Prostate gland (tissue), 2 donors: ENCODE results near the gene GON4L. TPM values are rescaled to one million over a fixed set of nuclear protein-coding genes. Genes with fewer than 3 reads are reported as not detected.

ENCODE experiments used
- DNase-seq: peaks from one replicate; pipeline ENCODE4 v3.0.0-alpha.2; 2019; ENCODE audit warnings: low spot score
- H3K27ac ChIP-seq, 2 donors: fragments of 200-600 bp; sonication (generic); 2 replicates each; pipeline ENCODE4 v1.5.1; 2017 to 2019
- H3K27me3 ChIP-seq: fragments of 200-600 bp; sonication (generic); replicated peaks from 2 replicates; pipeline ENCODE4 v1.5.1; 2019; ENCODE audit not compliant: insufficient read depth
- H3K36me3 ChIP-seq, 2 donors: fragments of 200-600 bp; sonication (generic); 1 replicate in 1 of 2; 2 replicates in 1 of 2; pipeline versions ENCODE4 v1.5.1 to v1.8.1; 2017 to 2019
- H3K4me1 ChIP-seq: fragments of 200-600 bp; sonication (generic); replicated peaks from 2 replicates; pipeline ENCODE4 v1.5.1; 2019
- H3K4me3 ChIP-seq, 2 donors: fragments of 200-600 bp; sonication (generic); 2 replicates each; pipeline ENCODE4 v1.5.1; 2017 to 2019
- H3K9me3 ChIP-seq: fragments of 200-600 bp; sonication (generic); 2 replicates; pipeline ENCODE4 v1.5.1; 2017
- POLR2A ChIP-seq: fragments of 450-650 bp; IDR thresholded peaks from one replicate; pipeline ENCODE4 v1.6.1; 2016; ENCODE audit warnings: antibody characterized with exemption, mild to moderate bottlenecking
- POLR2AphosphoS5 ChIP-seq: sonication (generic); formaldehyde crosslinking; IDR thresholded peaks from one replicate; pipeline ENCODE4 v1.6.1; 2017; ENCODE audit warnings: antibody characterized with exemption
- WGBS: methylation state at CpG from one replicate; pipeline ENCODE4 v1.1.5; 2018; 5-methylcytosine and 5-hydroxymethylcytosine counted together
- intact Hi-C: fragments of 100-400 bp; cut with DNase I; formaldehyde crosslinking; loops from one replicate; pipeline ENCODE4 v1.14.2; 2022
- total RNA-seq, 2 donors: library from RNA; depleted of rRNA; stranded (reverse); fragments of >200 nt; gene quantifications; one replicate each; pipeline ENCODE4 v1.1.0, GENCODE V29; 2016
- TF ChIP-seq, protein P1 (sequence below), 4 experiments: fragments of 200-600 bp in 2 of 4; fragments of 450-650 bp in 2 of 4; sonication (generic) in 2 of 4; IDR thresholded peaks; 1 replicate in 3 of 4; 2 replicates in 1 of 4; pipeline ENCODE4 v1.5.1; 2016 to 2019; ENCODE audit warnings: antibody characterized with exemption in 4 of 4, mild to moderate bottlenecking in 2 of 4, moderate library complexity in 2 of 4

Gene GON4L
- total RNA-seq, 2 donors from 2014 or later: 24.9 to 57.4 TPM

DNA sequence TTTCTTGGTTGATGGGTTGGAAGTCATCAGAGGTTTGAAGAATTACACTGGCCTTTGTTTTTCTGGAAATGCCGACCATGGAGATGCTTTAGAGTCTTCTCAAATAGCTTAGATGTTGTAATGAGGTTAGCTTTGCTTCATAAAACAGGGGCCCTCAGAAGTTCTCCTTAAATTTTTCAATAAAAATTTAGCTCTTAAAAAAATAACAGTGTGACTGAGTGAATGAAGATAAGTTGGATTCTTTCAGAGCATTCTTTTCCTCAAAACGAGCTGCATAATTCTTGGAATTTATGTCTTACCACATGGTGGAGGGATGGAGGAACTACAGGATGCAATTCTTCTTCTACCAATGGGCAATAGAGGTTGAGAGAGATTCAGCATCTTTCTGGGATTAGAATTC, 25.8 kb upstream of the GON4L start:
- H3K4me3 ChIP-seq: no peak overlapping the region
- no peaks in the 10 kb centered on the region for H3K27me3 ChIP-seq
- no peaks in the 10 kb centered on the region for H3K4me1 ChIP-seq
- H3K27ac ChIP-seq: no peak overlapping the region
- TF ChIP-seq POLR2AphosphoS5: no peak
- TF ChIP-seq, protein P1, sequence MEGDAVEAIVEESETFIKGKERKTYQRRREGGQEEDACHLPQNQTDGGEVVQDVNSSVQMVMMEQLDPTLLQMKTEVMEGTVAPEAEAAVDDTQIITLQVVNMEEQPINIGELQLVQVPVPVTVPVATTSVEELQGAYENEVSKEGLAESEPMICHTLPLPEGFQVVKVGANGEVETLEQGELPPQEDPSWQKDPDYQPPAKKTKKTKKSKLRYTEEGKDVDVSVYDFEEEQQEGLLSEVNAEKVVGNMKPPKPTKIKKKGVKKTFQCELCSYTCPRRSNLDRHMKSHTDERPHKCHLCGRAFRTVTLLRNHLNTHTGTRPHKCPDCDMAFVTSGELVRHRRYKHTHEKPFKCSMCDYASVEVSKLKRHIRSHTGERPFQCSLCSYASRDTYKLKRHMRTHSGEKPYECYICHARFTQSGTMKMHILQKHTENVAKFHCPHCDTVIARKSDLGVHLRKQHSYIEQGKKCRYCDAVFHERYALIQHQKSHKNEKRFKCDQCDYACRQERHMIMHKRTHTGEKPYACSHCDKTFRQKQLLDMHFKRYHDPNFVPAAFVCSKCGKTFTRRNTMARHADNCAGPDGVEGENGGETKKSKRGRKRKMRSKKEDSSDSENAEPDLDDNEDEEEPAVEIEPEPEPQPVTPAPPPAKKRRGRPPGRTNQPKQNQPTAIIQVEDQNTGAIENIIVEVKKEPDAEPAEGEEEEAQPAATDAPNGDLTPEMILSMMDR (IDR thresholded peaks at IDR 0.05): no peak
- TF ChIP-seq POLR2A: no peak
- intact Hi-C loops: no loop called here
- WGBS: 64% methylated on average over 2 of the region's 2 CpGs
- H3K9me3 ChIP-seq: no peaks in the 10 kb centered on the region
- DNase-seq: no peak
- no peaks in the 10 kb centered on the region for H3K36me3 ChIP-seq

DNA sequence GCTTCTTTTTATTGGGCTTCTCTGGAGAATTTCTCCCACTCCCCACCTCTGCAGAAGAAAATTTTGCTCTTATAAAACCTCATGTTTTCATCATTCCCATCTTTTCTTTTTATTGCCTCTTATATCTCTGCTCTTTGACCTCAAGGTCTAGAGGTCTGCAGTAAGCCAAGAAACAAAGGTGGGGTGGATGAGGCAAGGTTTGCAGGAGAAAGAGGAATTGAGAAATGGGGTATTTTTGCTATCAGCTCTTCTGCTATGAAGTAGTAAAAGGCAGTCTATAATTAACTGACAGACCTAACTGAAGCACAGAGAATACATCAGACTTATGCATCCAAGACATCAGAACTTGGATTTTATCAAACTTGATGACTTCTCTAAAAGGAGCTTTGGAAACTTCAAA, 25.2 kb upstream of the GON4L start:
- TF ChIP-seq POLR2AphosphoS5 (no peak), POLR2A (no peak)
- TF ChIP-seq, protein P1 (IDR thresholded peaks at IDR 0.05): no peak
- no peak for DNase-seq
- Histone ChIP-seq H3K36me3 (no peaks in the 10 kb centered on the region), H3K9me3 (no peaks in the 10 kb centered on the region), H3K27me3 (no peaks in the 10 kb centered on the region), H3K4me3 (no peak overlapping the region), H3K27ac (no peak overlapping the region), H3K4me1 (no peaks in the 10 kb centered on the region)
- intact Hi-C loops: no loop called here

DNA sequence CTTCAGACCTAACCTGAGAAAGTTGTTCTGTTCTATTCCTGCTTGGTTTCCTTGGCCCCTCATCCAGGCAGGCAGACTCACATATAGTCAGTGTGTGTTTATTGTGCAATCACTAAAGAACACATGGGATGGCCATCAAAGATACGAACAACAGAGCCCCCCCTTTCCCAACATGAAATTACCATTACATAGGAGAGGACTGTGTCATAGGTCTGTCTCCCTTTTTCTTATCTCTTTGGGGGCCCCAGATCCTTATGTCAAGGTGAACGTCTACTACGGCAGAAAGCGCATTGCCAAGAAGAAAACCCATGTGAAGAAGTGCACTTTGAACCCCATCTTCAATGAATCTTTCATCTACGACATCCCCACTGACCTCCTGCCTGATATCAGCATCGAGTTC, 23.9 kb upstream of the GON4L start:
- Histone ChIP-seq H3K9me3 (no peaks in the 10 kb centered on the region), H3K4me3 (no peak overlapping the region), H3K27ac (no peak overlapping the region), H3K27me3 (no peaks in the 10 kb centered on the region), H3K4me1 (no peaks in the 10 kb centered on the region), H3K36me3 (no peaks in the 10 kb centered on the region)
- TF ChIP-seq, protein P1 (IDR thresholded peaks at IDR 0.05): no peak
- no peak for TF ChIP-seq POLR2A
- TF ChIP-seq POLR2AphosphoS5: no peak
- 93% methylated on average over 6 of the region's 6 CpGs for WGBS
- DNase-seq: no peak
- intact Hi-C loops: no loop called here

DNA sequence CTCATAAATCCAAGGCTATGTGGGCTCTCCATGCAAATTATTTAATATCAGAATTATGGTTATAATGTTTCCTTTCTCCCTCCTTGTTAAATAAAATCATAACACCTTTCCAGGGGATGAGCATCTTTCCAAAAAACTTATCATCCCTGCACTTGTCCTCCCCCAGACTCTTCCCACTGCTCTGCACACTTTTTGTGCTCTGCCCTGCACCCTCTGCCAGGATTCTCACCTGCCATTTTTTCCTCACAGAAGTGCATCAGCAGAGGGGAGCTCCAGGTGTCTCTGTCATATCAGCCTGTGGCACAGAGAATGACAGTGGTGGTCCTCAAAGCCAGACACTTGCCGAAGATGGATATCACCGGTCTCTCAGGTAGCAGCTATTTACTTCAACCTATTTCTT, 23.2 kb upstream of the GON4L start:
- Histone ChIP-seq H3K9me3 (no peaks in the 10 kb centered on the region), H3K36me3 (no peaks in the 10 kb centered on the region), H3K4me3 (no peak overlapping the region), H3K27ac (no peak overlapping the region), H3K27me3 (no peaks in the 10 kb centered on the region), H3K4me1 (no peaks in the 10 kb centered on the region)
- 93% methylated on average over 2 of the region's 2 CpGs for WGBS
- intact Hi-C loops: no loop called here
- DNase-seq: no peak
- TF ChIP-seq POLR2AphosphoS5 (no peak), POLR2A (no peak)
- TF ChIP-seq, protein P1 (IDR thresholded peaks at IDR 0.05): no peak

DNA sequence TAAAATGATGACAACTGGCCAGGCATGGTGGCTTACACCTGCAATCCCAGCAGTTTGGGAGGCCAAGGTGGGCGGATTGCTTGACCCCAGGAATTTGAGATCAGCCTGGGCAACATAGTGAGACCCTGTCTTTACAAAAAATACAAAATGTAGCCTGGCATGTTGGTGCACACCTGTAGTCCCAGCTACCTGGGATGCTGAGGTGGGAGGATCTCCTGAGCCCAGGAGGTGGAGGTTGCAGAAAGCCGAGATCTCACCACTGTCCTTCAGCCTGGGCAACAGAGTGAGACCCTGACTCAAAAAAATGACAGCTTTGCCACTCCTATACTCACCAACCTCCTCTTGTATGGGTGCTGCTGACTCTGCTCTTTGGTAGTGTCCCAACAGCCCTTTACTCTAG, 20.9 kb upstream of the GON4L start:
- DNase-seq: no peak
- Histone ChIP-seq H3K4me3 (no peak overlapping the region), H3K9me3 (no peaks in the 10 kb centered on the region), H3K4me1 (no peaks in the 10 kb centered on the region), H3K27ac (no peak overlapping the region), H3K27me3 (no peaks in the 10 kb centered on the region), H3K36me3 (no peaks in the 10 kb centered on the region)
- intact Hi-C loops: no loop called here
- TF ChIP-seq, protein P1 (IDR thresholded peaks at IDR 0.05): no peak
- TF ChIP-seq POLR2AphosphoS5 (no peak), POLR2A (no peak)
- WGBS: 97% methylated on average over 2 of the region's 2 CpGs
